Mesenchymal stem cell (in vitro differentiated cells and primary cell): ENCODE results near the gene GEMIN5.

Experiments
- DNase-seq: peaks from one replicate; pipeline ENCODE4 v3.0.0-alpha.2; 2013
- H2AFZ ChIP-seq: one replicate; pipeline ENCODE4 v1.6.1; 2013; ENCODE audit warnings: low read depth, mild to moderate bottlenecking, control low read depth, inconsistent platforms, low read length, moderate library complexity
- H2AK5ac ChIP-seq: 2 replicates; pipeline ENCODE4 v1.6.1; 2013; ENCODE audit warnings: low read length, moderate library complexity, mild to moderate bottlenecking, inconsistent platforms; ENCODE audit not compliant: severe bottlenecking
- H2BK120ac ChIP-seq: one replicate; pipeline ENCODE4 v1.6.1; 2013; ENCODE audit warnings: low read depth, mild to moderate bottlenecking, inconsistent platforms, low read length, moderate library complexity
- H2BK12ac ChIP-seq, 2 experiments: one replicate each; pipeline ENCODE4 v1.6.1; 2013; ENCODE audit warnings: inconsistent platforms in 2 of 2, low read length in 2 of 2, mild to moderate bottlenecking in 2 of 2, moderate library complexity in 2 of 2, control low read depth in 1 of 2
- H2BK15ac ChIP-seq: one replicate; pipeline ENCODE4 v1.6.1; 2013; ENCODE audit warnings: mild to moderate bottlenecking, low read depth, inconsistent platforms; ENCODE audit not compliant: poor library complexity, severe bottlenecking
- H2BK5ac ChIP-seq: 2 replicates; pipeline ENCODE4 v1.6.1; 2013; ENCODE audit warnings: low read depth, mild to moderate bottlenecking, low read length, control low read depth, inconsistent platforms; ENCODE audit not compliant: poor library complexity, severe bottlenecking
- H3K14ac ChIP-seq, 2 experiments: one replicate each; pipeline ENCODE4 v1.6.1; 2013; ENCODE audit warnings: inconsistent platforms in 2 of 2, low read length in 2 of 2, control low read depth in 1 of 2, mild to moderate bottlenecking in 1 of 2, moderate library complexity in 1 of 2
- H3K18ac ChIP-seq, 2 experiments: one replicate each; pipeline ENCODE4 v1.6.1; 2013; ENCODE audit warnings: inconsistent platforms in 2 of 2, low read length in 2 of 2, control low read depth in 1 of 2, low read depth in 1 of 2, mild to moderate bottlenecking in 1 of 2
- H3K23ac ChIP-seq, 2 experiments: one replicate each; pipeline ENCODE4 v1.6.1; 2013; ENCODE audit warnings: inconsistent platforms in 2 of 2, low read length in 2 of 2, mild to moderate bottlenecking in 2 of 2, moderate library complexity in 2 of 2, control low read depth in 1 of 2
- H3K27ac ChIP-seq: 2 replicates; pipeline ENCODE4 v1.5.1; 2013; ENCODE audit warnings: mild to moderate bottlenecking, moderate library complexity, low read length, control low read depth, inconsistent platforms; ENCODE audit not compliant: poor library complexity, severe bottlenecking
- H3K27me3 ChIP-seq, 2 experiments: 2 replicates each; pipeline versions ENCODE4 v1.6.1 to v1.7.0; 2013; ENCODE audit warnings: low read length in 2 of 2, mild to moderate bottlenecking in 2 of 2, moderate library complexity in 2 of 2, control low read depth in 1 of 2, inconsistent platforms in 1 of 2; ENCODE audit not compliant: control insufficient read depth in 1 of 2, insufficient read depth in 1 of 2
- H3K36me3 ChIP-seq, 2 experiments: 2 replicates each; pipeline versions ENCODE4 v1.6.1 to v1.7.0; 2013; ENCODE audit warnings: low read length in 2 of 2, control low read depth in 1 of 2, inconsistent platforms in 1 of 2, low read depth in 1 of 2, mild to moderate bottlenecking in 1 of 2; ENCODE audit not compliant: insufficient read depth in 2 of 2, control insufficient read depth in 1 of 2
- H3K4ac ChIP-seq, 2 experiments: one replicate each; pipeline ENCODE4 v1.6.1; 2013; ENCODE audit warnings: inconsistent platforms in 2 of 2, low read length in 2 of 2, mild to moderate bottlenecking in 2 of 2, moderate library complexity in 2 of 2, control low read depth in 1 of 2, low read depth in 1 of 2
- H3K4me1 ChIP-seq: 2 replicates; pipeline ENCODE4 v1.6.1; 2013; ENCODE audit warnings: low read depth, low read length, control low read depth; ENCODE audit not compliant: control insufficient read depth, insufficient read depth
- H3K4me2 ChIP-seq: 2 replicates; pipeline ENCODE4 v1.6.1; 2013; ENCODE audit warnings: low read length, mild to moderate bottlenecking, inconsistent platforms; ENCODE audit not compliant: poor library complexity, severe bottlenecking
- H3K4me3 ChIP-seq, 2 experiments: 2 replicates each; pipeline versions ENCODE4 v1.5.1 to v1.7.0; 2013; ENCODE audit warnings: low read length in 2 of 2, mild to moderate bottlenecking in 2 of 2, control low read depth in 1 of 2, low read depth in 1 of 2; ENCODE audit not compliant: insufficient read depth in 1 of 2
- H3K79me1 ChIP-seq: replicated peaks from 2 replicates; pipeline ENCODE4 v1.6.1; 2013; ENCODE audit warnings: mild to moderate bottlenecking, control low read depth, low read length, inconsistent platforms; ENCODE audit not compliant: poor library complexity, severe bottlenecking
- H3K9ac ChIP-seq: 2 replicates; pipeline ENCODE4 v1.7.0; 2013; ENCODE audit warnings: mild to moderate bottlenecking, low read length, moderate library complexity
- H3K9me3 ChIP-seq: 2 replicates; pipeline ENCODE4 v1.7.0; 2013; ENCODE audit warnings: mild to moderate bottlenecking, low read length; ENCODE audit not compliant: control insufficient read depth
- H4K8ac ChIP-seq: one replicate; pipeline ENCODE4 v1.6.1; 2013; ENCODE audit warnings: inconsistent platforms, mild to moderate bottlenecking, low read length, moderate library complexity
- H4K91ac ChIP-seq: one replicate; pipeline ENCODE4 v1.6.1; 2013; ENCODE audit warnings: mild to moderate bottlenecking, low read length, inconsistent platforms
- WGBS: methylation state at CpG from one replicate; pipeline ENCODE4 v1.1.7; 2013; ENCODE audit warnings: mixed read lengths; 5-methylcytosine and 5-hydroxymethylcytosine counted together

The GEMIN5 gene

GRCh38 chr5:154849264-154849785 lies 88.7 kb downstream of the GEMIN5 start:
- H3K4me2 ChIP-seq, result no peak overlapping the region

DNA sequence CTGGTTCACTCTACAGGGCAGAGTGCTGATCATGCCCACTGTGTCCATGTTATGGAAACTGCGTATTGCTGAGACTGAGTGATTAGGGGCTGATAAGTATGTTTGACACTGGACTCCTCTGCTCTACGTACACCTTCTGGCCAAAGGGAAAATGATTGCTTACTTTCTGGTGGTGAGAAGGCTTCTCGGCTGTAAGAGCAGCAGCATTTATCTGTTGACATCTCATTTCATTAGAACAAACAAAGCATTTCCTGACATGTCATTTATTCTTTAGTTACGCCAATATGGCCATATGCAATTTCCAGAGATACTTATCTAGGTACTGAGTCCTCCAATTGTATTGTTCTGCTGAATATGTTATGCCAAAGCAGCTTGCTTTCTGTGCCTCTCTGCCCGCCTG lies 93.2 kb downstream of the GEMIN5 start:
- no peak overlapping the region for H2BK15ac ChIP-seq
- no peak overlapping the region for H4K91ac ChIP-seq
- no peak overlapping the region for H2BK12ac ChIP-seq
- no peak overlapping the region for H3K27ac ChIP-seq
- no peak overlapping the region for H2AK5ac ChIP-seq
- H2BK5ac ChIP-seq, result no peak overlapping the region
- no peak overlapping the region for H2BK120ac ChIP-seq
- H3K9me3 ChIP-seq, result no peaks in the 10 kb centered on the region
- H4K8ac ChIP-seq, result no peak overlapping the region
- no peak overlapping the region for H3K14ac ChIP-seq
- no peak overlapping the region for H2AFZ ChIP-seq
- H3K23ac ChIP-seq, result no peak overlapping the region
- DNase-seq, result no peak
- H3K4ac ChIP-seq, result no peak overlapping the region
- H3K18ac ChIP-seq, result no peak overlapping the region
- peaks cover 2% of the 10 kb centered on the region for H3K79me1 ChIP-seq
- no peak overlapping the region for H3K9ac ChIP-seq
- no peak overlapping the region for H3K4me2 ChIP-seq
- no peaks in the 10 kb centered on the region for H3K27me3 ChIP-seq
- H3K4me1 ChIP-seq, result no peaks in the 10 kb centered on the region
- peaks cover 0 to 31% of the 10 kb centered on the region in 2 experiments for H3K36me3 ChIP-seq
- WGBS, result 66% methylated on average over 5 of the region's 5 CpGs
- no peak overlapping the region for H3K4me3 ChIP-seq

More at GRCh38 chr5:154849264-154849785, 88.7 kb downstream of the GEMIN5 start:
- Histone ChIP-seq H3K4me1 (peaks cover 3% of the 10 kb centered on the region), H4K91ac (no peak overlapping the region), H3K9me3 (no peaks in the 10 kb centered on the region), H3K18ac (no peak overlapping the region), H3K23ac (no peak overlapping the region), H2AFZ (no peak overlapping the region), H4K8ac (no peak overlapping the region), H3K79me1 (no peaks in the 10 kb centered on the region), H2AK5ac (no peak overlapping the region), H2BK120ac (no peak overlapping the region), H3K4me3 (peak overlapping the region in 1 of 2 experiments; percentile 85), H3K27ac (no peak overlapping the region), H3K36me3 (peaks cover 0 to 24% of the 10 kb centered on the region in 2 experiments), H2BK5ac (no peak overlapping the region), H2BK15ac (no peak overlapping the region), H3K9ac (peak overlapping the region; percentile 91), H2BK12ac (no peak overlapping the region), H3K14ac (no peak overlapping the region), H3K4ac (no peak overlapping the region), H3K27me3 (no peaks in the 10 kb centered on the region)
- no peak for DNase-seq
- 88% methylated on average over 5 of the region's 6 CpGs for WGBS

DNA sequence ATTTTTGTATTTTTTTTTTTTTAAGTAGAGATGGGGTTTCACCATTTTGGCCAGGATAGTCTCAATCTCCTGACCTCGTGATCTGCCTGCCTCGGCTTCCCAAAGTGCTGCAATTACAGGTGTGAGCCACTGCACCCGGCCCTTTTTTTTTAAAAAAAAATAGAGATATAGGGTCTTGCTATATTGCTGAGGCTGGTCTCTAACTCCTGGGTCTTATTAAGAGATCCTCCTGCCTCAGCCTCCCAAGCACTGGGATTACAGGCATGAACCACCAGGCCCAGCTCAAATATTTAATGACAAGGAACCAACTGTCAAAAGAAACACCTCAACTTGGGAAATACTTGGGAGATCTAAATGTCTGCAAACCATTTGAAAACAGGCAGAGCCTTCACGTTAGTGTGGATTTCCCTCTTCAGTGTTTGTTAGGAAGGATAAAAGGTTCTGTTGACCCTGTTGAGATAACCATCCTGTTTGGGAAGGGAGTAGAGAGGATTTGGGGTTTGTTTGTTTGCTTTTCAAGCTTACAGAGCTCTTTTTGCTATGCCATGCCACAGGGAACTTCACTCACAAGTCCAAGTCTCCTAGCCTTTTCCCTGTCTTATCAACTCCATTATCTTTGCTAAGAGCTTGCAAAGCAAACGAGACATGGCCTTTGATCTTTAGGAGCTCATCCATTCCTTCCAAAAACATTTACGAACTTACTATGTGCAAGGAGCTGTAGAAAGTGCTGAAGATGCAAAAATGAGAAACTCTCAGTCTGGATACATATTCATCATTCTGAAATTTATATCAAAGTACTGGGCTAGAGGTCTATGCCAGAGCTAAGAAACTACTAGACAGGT lies 95.1 kb downstream of the GEMIN5 start:
- Histone ChIP-seq H3K27me3 (no peaks in the 10 kb centered on the region), H3K14ac (no peak overlapping the region), H2BK5ac (no peak overlapping the region), H4K91ac (no peak overlapping the region), H3K4ac (no peak overlapping the region), H2BK120ac (no peak overlapping the region), H2AK5ac (no peak overlapping the region), H2BK12ac (no peak overlapping the region), H3K4me2 (no peak overlapping the region), H2AFZ (no peak overlapping the region), H3K23ac (no peak overlapping the region), H2BK15ac (no peak overlapping the region), H3K4me1 (no peaks in the 10 kb centered on the region), H4K8ac (no peak overlapping the region), H3K36me3 (peaks cover under 1 to 33% of the 10 kb centered on the region in 2 experiments), H3K4me3 (no peak overlapping the region), H3K9ac (no peak overlapping the region), H3K18ac (no peak overlapping the region), H3K27ac (no peak overlapping the region), H3K9me3 (no peaks in the 10 kb centered on the region), H3K79me1 (peaks cover 2% of the 10 kb centered on the region)
- no peak for DNase-seq
- 64% methylated on average over 4 of the region's 6 CpGs for WGBS

DNA sequence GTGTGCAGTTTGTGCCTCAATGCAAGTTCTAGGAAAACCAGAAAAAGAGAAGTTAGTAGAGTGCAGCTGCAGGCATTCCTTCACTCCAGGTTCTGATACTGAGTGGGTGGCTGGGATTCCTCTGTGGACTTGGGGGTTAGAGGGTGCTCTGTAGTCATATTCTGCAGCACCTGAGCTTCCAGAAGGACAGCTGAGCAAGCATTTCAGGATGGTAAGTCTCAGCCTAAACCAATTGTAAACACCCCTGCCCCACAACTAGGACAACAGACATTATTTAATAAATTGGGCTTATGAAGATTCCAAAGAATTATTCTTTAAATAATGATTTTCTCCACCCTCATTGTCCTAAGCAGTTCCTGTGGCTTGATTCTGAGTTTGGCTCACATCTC lies 96.7 kb downstream of the GEMIN5 start:
- H3K27ac ChIP-seq, result no peak overlapping the region
- H3K9me3 ChIP-seq, result no peaks in the 10 kb centered on the region
- no peak for DNase-seq
- no peak overlapping the region for H2AK5ac ChIP-seq
- H3K14ac ChIP-seq, result no peak overlapping the region
- no peak overlapping the region for H3K4me2 ChIP-seq
- H2BK12ac ChIP-seq, result no peak overlapping the region
- H4K8ac ChIP-seq, result no peak overlapping the region
- H3K4me1 ChIP-seq, result no peaks in the 10 kb centered on the region
- no peak overlapping the region for H3K4ac ChIP-seq
- no peak overlapping the region for H2AFZ ChIP-seq
- H2BK15ac ChIP-seq, result no peak overlapping the region
- no peak overlapping the region for H3K23ac ChIP-seq
- no peak overlapping the region for H2BK5ac ChIP-seq
- H3K27me3 ChIP-seq, result no peaks in the 10 kb centered on the region
- H3K4me3 ChIP-seq, result no peak overlapping the region
- H3K9ac ChIP-seq, result no peak overlapping the region
- H3K36me3 ChIP-seq, result peaks cover 10 to 44% of the 10 kb centered on the region in 2 experiments
- no peak overlapping the region for H2BK120ac ChIP-seq
- no peak overlapping the region for H3K18ac ChIP-seq
- H4K91ac ChIP-seq, result no peak overlapping the region
- H3K79me1 ChIP-seq, result peaks cover 5% of the 10 kb centered on the region
